Measurements from ENCODE around the gene VDAC1.
"Not testable (repeated sequence)": the region's sequence is repeated elsewhere in the genome, so short reads cannot be mapped to it uniquely, and the experiment has no call there.

Gene VDAC1

GRCh38 chr5:133977161-133977787, 27.5 kb downstream of the VDAC1 start:
- DNase-seq (ENCODE audit: low read depth): no peak
- H3K4me3 ChIP-seq (ENCODE audit: low read length): no peak overlapping the region
- no peak for TF ChIP-seq CTCF (conservative IDR thresholded peaks at IDR 0.05; ENCODE audit: low read depth, low read length)

GRCh38 chr5:133975546-133975945, 29.2 kb downstream of the VDAC1 start:
- H3K4me3 ChIP-seq (ENCODE audit: low read length); DNase-seq (ENCODE audit: low read depth): not testable (repeated sequence)

GRCh38 chr5:133974142-133974541, 30.6 kb downstream of the VDAC1 start:
- no peak for DNase-seq (ENCODE audit: low read depth)
- TF ChIP-seq CTCF (conservative IDR thresholded peaks at IDR 0.05; ENCODE audit: low read depth, low read length): no peak
- no peak overlapping the region for H3K4me3 ChIP-seq (ENCODE audit: low read length)

GRCh38 chr5:133970325-133970909, 34.4 kb downstream of the VDAC1 start:
- H3K4me3 ChIP-seq (ENCODE audit: low read length): no peak overlapping the region
- no peak for DNase-seq (ENCODE audit: low read depth)
- TF ChIP-seq CTCF (conservative IDR thresholded peaks at IDR 0.05; ENCODE audit: low read depth, low read length): no peak

GRCh38 chr5:133969654-133970324, 35.0 kb downstream of the VDAC1 start:
- H3K4me3 ChIP-seq (ENCODE audit: low read length): no peak overlapping the region
- DNase-seq (ENCODE audit: low read depth): no peak
- no peak for TF ChIP-seq CTCF (conservative IDR thresholded peaks at IDR 0.05; ENCODE audit: low read depth, low read length)

GRCh38 chr5:133968204-133968980, 36.4 kb downstream of the VDAC1 start, which contains the start of gene C5orf15:
TSS of gene C5orf15 (minus strand) at chr5:133968625. CDS start at chr5:133968584, 41 bp downstream.
- peak within 1 kb of the TSS; percentile 87 for H3K4me3 ChIP-seq (ENCODE audit: low read length)
- peak; percentile 93 for DNase-seq (ENCODE audit: low read depth)
- TF ChIP-seq CTCF (conservative IDR thresholded peaks at IDR 0.05; ENCODE audit: low read depth, low read length): peak; percentile 27

- H3K4me3 ChIP-seq (ENCODE audit: low read length): peak overlapping the region; percentile 87
- no peak for TF ChIP-seq CTCF (conservative IDR thresholded peaks at IDR 0.05; ENCODE audit: low read depth, low read length)
- DNase-seq (ENCODE audit: low read depth): no peak
Observed at GRCh38 chr5:133967698-133968203, 37.0 kb downstream of the VDAC1 start.
